Subcutaneous adipose tissue (tissue), 4 donors: ENCODE results near the gene ULK3. TPM values are rescaled to one million over a fixed set of nuclear protein-coding genes. Genes with fewer than 3 reads are reported as not detected.

Experiments
- total RNA-seq, 4 donors: library from RNA; depleted of rRNA; stranded (reverse); fragments of >200 nt; gene quantifications; one replicate each; pipeline ENCODE4 v1.1.0, GENCODE V29; 2016
- TF ChIP-seq, protein P1 (sequence below): fragments of 450-650 bp; IDR thresholded peaks from one replicate; pipeline ENCODE4 v1.5.1; 2016; ENCODE audit warnings: low read depth, mild to moderate bottlenecking, control low read depth, antibody characterized with exemption, moderate library complexity

The ULK3 gene
- total RNA-seq, 4 donors from 2014 or later = 23.8 to 29.8 (median 28.7) TPM

DNA sequence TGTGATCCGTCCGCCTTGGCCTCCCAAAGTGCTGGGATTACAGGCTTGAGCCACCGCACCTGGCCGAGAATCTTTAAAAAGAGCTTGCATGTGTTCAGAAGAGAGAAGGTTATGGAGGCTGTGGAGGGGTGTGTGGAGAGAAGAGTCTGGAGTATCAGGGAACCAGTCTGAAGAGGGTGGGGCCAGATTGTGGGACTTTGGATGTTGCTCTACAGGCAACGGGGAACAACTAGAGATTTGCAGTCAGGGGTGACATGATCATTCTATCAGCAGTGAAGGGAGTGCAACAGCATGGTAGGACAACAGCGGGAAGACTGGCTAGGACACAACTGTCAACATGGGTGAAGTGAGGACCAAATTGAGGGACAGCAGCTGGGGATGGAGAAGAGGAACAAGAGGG is 21.3 kb upstream of the ULK3 start:
- TF ChIP-seq, protein P1, sequence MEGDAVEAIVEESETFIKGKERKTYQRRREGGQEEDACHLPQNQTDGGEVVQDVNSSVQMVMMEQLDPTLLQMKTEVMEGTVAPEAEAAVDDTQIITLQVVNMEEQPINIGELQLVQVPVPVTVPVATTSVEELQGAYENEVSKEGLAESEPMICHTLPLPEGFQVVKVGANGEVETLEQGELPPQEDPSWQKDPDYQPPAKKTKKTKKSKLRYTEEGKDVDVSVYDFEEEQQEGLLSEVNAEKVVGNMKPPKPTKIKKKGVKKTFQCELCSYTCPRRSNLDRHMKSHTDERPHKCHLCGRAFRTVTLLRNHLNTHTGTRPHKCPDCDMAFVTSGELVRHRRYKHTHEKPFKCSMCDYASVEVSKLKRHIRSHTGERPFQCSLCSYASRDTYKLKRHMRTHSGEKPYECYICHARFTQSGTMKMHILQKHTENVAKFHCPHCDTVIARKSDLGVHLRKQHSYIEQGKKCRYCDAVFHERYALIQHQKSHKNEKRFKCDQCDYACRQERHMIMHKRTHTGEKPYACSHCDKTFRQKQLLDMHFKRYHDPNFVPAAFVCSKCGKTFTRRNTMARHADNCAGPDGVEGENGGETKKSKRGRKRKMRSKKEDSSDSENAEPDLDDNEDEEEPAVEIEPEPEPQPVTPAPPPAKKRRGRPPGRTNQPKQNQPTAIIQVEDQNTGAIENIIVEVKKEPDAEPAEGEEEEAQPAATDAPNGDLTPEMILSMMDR = no peak

DNA sequence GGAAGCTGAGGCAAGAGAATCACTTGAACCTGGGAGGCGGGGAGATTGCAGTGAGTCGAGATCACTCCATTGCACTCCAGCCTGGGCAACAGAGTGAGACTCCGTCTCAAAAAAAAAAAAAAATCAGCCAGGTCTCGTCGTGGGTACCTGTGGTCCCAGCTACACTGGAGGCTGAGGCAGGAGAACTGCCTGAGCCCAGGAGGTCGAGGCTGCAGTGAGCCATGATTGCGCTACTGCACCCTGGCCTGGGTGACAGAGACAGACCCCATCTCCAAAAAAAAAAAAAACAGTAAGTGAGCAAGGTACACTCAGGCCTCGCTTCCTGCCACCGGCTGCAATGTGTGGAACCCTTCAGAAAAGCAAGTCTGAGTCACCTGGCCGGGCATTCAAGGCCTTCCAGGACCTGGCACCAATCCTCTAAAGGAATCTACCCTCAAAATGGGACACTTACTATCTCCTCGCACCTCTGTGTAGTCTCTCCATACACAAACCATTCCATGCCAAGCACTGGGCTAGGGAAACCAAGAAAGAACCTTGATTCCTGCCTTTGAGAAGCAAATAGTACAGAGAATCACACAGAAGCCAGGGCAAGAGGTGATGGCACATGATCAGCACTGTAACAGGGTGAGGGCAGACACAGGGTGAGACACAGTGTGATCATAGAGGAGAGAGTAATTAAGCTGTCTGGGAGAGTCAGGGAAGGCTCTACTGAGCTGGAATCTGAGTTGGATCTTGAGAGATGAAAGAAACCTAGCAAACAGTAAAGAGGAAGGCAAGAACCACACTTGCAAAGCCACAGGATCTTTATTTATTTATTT is 20.5 kb upstream of the ULK3 start:
- TF ChIP-seq, protein P1 = no peak

DNA sequence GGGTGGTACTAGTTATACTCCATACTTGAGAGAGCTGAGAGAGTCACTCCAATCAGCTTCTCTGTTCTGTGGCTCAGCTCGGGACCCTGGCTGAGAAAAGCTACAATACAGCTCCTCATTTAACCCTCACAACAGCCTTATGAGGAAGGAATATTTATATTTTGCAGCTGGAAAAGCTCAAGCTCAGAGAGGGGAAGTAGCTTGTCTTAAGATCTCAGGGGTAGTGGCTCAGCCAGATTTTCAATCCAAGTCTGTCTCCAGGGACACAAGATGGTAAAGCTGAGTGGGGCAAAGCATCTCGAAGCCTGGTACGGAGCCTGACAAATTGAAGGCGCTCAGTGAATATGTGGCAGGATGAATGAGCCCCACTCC is 15.4 kb upstream of the ULK3 start:
- TF ChIP-seq, protein P1 = no peak

DNA sequence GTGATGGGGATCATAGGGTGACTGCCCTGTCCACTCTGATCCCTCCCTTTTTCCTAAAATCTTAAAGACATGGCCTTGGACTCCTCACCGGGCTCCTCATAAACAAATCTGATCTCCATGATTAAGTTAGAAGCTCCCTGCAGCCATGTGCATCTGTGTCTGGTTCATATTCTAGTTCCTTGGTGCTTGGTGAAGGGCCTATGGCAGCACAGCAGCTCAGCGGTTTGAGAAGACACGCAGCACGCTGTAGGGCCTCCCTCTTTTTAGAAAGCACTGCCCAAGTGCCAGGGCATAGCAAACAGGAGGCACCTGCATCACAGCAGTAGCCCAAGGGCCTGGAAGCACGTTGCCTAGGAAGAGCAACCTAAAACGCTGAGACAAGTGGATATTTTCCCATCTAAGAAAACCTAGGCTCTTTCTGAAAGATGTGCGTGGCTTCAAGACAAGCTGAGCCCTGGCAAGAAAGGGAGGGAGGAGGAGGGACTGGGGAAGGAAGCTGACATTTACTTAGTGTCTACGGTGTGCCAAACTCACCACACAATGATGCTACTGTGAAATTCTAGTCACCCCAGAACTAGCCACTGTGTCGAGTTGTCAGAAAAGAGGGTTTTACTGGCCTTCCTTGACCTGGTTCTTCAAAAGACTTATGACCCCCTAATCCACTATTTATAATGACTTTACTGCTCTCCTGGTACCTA is 14.9 kb upstream of the ULK3 start:
- TF ChIP-seq, protein P1 = no peak

DNA sequence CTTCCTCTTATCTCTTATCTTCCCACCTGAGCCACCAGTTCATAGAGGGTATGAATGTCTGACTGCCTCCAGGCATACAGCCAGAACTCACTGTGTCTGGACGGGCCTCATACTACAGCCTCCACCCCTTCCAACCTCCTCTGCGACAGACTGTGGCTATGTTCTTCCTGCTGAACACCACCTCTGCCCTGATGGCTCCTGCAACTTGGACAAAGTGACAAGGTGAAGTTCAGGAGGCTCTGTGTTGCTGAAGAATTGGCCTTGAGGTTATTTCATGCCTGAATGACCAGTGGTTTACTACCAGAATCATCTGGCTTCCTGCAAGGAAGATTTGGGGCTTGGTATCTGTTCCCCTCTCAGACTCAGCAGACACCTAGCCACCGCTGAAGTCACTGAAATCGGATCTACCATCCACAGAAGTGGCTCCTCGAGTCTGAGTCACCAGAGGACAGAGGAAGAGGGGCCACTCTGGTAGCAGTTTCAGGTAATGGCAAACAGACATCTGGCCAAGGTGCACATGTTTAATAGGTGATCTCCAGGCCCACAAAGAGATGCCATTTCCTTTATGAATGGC is 14.2 kb upstream of the ULK3 start:
- TF ChIP-seq, protein P1 = no peak

DNA sequence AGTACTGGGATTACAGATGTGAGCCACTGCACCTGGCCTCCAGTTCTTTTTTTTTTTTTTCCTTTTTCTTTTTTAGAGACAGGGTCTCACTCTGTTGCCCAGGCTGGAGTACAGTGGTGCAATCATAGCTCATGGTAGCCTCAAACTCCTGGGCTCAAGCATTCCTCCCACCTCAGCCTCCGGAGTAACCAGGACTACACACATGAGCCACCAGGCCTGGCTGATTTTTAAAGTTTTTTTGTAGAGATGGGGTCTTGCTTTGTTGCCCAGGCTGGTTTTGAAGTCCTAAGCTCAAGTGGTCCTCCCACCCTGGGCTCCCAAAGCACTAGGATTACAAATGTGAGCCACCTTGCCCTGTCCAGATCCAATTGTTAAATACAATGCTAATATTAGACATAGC is 13.6 kb upstream of the ULK3 start:
- TF ChIP-seq, protein P1 = no peak

DNA sequence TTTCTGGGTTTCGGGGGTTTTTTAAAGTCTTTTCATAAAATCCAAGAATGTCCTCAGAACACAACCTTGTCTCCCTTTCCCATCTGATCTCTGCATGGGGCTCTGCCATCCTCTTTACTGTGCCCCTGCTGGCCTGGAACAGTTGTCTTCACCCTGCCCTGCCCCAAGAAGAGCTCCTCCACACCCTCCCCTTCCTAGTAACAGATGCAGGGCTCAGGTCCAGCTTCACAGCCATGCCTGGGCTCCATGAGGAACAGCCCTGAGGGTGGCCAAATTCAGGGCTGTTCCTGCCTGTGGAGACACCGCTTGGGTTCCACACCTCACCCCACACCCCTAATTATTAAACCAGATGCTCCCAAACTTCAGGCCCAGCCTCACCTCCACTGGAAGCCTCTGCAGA is 12.9 kb upstream of the ULK3 start:
- TF ChIP-seq, protein P1 = no peak
